ENCODE results near the gene KYAT1. TPM values are rescaled to one million over a fixed set of nuclear protein-coding genes. Genes with fewer than 3 reads are reported as not detected.

Gene KYAT1
- total and polyA plus RNA-seq, 2 of the 13 experiments (the other 11 are each of a cell fraction or from before 2014, with no cell fraction given), result 9.2 to 46.5 TPM

DNA sequence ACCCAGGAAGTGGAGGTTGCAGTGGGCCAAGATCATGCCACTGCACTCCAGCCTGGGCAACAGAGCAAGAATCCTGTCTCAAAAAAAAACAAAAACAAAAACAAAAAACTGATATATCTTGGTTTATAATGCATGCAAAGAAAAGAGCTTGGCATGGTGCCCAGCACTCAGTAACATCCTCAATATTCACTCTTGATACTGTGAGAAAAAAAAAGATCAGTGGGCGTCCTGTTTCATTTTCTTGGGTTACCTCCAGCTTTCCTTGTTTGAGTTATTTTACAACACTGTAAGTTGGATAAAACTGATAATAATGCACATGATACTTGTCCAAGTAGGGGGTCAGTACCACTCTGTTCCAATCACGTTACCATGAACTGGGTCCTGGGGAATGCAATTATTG lies 46.9 kb upstream of the KYAT1 start (continued):
- TF ChIP-seq ZSCAN31 (CRISPR knock-in tag; IDR thresholded peaks at IDR 0.05; ENCODE audit: low read depth) (no peak), EP300 (IDR thresholded peaks at IDR 0.05; ENCODE audit: low read depth in 2 of 2, low read length in 2 of 2) (no peak), EP300 (CRISPR knock-in tag; IDR thresholded peaks at IDR 0.05; ENCODE audit: borderline replicate concordance) (no peak), ZFP36L2 (CRISPR knock-in tag; IDR thresholded peaks at IDR 0.05) (no peak), CENPT (CRISPR knock-in tag; IDR thresholded peaks at IDR 0.05; ENCODE audit: low read depth) (no peak), MLLT10 (CRISPR knock-in tag; IDR thresholded peaks at IDR 0.05) (no peak), NR2C2 (CRISPR knock-in tag; IDR thresholded peaks at IDR 0.05; ENCODE audit: borderline replicate concordance) (no peak), ZC3H13 (CRISPR knock-in tag; IDR thresholded peaks at IDR 0.05) (no peak), STAG1 (CRISPR knock-in tag; IDR thresholded peaks at IDR 0.05) (no peak), AGO1 (IDR thresholded peaks at IDR 0.05; ENCODE audit: low read depth, low read length, poor library complexity, severe bottlenecking) (no peak), TEF (CRISPR knock-in tag; IDR thresholded peaks at IDR 0.05) (no peak), NCOA1 (CRISPR knock-in tag; IDR thresholded peaks at IDR 0.05) (no peak)
- TF ChIP-seq, protein P1, sequence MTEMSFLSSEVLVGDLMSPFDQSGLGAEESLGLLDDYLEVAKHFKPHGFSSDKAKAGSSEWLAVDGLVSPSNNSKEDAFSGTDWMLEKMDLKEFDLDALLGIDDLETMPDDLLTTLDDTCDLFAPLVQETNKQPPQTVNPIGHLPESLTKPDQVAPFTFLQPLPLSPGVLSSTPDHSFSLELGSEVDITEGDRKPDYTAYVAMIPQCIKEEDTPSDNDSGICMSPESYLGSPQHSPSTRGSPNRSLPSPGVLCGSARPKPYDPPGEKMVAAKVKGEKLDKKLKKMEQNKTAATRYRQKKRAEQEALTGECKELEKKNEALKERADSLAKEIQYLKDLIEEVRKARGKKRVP (CRISPR knock-in tag; IDR thresholded peaks at IDR 0.05), result no peak
- TF ChIP-seq, protein P2, sequence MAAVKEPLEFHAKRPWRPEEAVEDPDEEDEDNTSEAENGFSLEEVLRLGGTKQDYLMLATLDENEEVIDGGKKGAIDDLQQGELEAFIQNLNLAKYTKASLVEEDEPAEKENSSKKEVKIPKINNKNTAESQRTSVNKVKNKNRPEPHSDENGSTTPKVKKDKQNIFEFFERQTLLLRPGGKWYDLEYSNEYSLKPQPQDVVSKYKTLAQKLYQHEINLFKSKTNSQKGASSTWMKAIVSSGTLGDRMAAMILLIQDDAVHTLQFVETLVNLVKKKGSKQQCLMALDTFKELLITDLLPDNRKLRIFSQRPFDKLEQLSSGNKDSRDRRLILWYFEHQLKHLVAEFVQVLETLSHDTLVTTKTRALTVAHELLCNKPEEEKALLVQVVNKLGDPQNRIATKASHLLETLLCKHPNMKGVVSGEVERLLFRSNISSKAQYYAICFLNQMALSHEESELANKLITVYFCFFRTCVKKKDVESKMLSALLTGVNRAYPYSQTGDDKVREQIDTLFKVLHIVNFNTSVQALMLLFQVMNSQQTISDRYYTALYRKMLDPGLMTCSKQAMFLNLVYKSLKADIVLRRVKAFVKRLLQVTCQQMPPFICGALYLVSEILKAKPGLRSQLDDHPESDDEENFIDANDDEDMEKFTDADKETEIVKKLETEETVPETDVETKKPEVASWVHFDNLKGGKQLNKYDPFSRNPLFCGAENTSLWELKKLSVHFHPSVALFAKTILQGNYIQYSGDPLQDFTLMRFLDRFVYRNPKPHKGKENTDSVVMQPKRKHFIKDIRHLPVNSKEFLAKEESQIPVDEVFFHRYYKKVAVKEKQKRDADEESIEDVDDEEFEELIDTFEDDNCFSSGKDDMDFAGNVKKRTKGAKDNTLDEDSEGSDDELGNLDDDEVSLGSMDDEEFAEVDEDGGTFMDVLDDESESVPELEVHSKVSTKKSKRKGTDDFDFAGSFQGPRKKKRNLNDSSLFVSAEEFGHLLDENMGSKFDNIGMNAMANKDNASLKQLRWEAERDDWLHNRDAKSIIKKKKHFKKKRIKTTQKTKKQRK (IDR thresholded peaks at IDR 0.05; ENCODE audit: low read length), result no peak
